Non-pigmented ciliary epithelial cell (primary cell): ENCODE data around the gene RAP1A.
"Not testable (repeated sequence)": the region's sequence is repeated elsewhere in the genome, so short reads cannot be mapped to it uniquely, and the experiment has no call there.

Source experiments
- DNase-seq: peaks from one replicate; pipeline ENCODE4 v3.0.0-alpha.2; 2010; ENCODE audit warnings: low read depth

RAP1A gene

DNA sequence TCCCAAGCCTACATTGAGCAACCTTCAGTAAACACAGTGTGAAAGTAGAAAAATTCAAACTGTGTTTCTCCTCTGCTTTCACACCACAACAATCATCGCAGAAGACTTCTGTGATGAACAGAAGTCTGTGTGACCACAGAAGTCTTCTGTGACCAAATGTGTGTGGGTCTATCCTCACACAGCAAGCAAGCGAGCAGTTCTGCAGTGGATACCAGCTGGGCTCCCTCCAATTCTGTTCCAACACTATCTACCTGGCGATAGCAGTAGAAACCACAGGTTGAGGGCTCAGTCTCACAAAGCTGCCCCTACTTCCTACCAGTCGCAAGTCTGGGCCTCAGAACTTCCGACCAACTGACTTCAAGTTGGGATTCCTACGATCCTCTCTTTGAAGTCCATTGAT is 21.0 kb upstream of the RAP1A start:
- DNase-seq = no peak

DNA sequence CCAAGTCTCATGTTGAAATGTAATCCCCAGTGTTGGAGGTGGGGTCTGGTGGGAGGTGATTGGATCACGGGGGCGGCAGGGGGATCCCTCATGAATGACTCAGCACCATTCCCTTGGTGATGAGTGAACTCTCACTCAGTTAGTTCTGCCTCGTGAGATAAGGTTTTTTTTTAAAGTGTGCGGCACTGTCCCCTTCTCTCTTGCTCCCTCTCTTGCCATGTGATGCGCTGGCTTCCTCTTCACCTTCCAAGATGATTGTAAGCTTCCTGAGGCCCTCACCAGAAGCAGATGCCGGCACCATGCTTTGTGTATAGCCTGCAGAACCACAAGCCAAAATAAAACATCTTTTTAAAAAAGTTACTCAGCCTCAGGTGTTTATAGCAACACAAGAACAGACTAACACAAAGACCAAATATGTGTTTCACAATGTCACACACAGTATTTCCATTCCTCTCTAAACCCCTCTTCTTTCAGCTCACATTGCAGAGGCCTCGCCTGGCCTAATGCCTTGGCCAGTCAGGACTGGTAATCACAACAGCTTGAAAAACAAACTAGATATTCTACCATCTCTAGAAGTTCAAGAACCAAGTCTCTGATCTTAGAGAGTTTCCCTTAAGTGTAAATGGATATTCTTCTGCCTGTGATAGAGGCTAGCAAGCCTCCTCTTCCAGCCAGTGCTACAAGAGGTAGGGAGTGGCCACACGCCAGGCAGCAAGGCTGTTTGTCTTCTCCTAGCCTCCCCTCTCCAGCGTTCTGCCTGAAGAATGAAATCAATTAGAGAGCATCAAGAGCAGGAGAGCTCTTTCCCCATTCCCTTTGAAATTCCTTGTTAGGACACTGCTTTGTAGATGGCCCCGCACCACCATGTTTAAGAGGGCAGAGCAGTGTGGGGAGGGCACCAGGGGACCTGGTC is 19.6 kb upstream of the RAP1A start:
- DNase-seq = no peak

- DNase-seq = no peak
Observed at GRCh38 chr1:111600886-111601386, 18.7 kb upstream of the RAP1A start.

GRCh38 chr1:111602302-111602701 is 17.3 kb upstream of the RAP1A start:
- DNase-seq = no peak

DNA sequence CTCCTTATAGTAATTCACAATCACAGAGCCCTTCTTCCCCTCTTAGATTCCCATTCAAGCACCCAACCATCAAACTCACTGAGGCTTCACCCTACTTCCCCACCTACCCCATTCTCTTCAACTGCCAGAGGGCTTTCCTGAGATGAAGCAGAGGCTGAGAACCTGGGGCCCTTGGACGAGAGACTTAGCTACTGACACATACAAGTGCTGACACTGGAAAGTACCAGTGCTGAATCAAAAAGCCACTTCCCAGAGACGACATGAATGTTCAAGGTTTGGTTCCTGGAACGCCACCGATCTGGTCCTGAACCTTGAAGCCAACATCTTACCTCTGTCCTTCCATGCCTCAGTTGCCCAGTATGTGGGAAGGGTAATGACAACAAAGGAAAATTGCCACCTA is 16.6 kb upstream of the RAP1A start:
- no peak for DNase-seq

DNA sequence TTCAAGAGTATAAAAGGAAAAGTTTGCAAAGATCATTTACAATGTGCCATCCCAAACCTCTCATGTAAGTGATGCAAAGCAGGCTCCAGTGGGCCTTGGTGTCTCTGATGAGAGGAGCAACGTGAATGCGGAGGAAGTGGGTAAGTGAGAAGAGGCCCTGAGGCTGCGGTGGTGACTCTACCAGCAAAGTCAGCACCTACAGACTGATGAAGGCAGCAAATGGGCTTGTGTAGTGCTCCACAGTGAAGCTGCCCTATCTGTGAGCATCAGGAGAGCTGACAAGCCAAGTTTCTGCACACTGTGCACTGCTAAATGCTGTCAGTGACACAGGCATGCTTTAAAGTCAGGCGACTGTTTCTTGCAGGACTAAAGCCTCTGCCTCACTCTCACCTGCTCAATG is 15.6 kb upstream of the RAP1A start:
- DNase-seq = no peak

DNA sequence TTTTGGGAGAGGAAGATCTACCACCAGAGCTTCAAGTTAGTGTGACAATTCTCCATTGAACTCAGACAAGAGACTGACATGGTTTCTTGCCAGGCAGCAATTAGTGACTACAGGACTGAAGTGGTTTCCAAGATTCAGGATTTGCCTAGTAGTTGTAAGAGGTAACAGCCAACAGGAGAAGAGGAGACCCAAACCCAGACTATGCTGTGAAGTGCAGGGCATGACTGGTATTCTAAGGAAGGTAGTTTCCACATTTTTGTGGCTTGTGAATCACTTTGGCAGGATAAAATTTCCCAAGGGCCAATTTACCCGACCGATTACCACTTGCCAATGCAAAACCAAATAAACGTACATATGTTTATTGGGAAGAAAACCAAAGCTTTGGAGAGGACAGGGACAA is 14.7 kb upstream of the RAP1A start:
- no peak for DNase-seq

- DNase-seq = no peak
Observed at GRCh38 chr1:111605576-111605975, 14.0 kb upstream of the RAP1A start.

DNA sequence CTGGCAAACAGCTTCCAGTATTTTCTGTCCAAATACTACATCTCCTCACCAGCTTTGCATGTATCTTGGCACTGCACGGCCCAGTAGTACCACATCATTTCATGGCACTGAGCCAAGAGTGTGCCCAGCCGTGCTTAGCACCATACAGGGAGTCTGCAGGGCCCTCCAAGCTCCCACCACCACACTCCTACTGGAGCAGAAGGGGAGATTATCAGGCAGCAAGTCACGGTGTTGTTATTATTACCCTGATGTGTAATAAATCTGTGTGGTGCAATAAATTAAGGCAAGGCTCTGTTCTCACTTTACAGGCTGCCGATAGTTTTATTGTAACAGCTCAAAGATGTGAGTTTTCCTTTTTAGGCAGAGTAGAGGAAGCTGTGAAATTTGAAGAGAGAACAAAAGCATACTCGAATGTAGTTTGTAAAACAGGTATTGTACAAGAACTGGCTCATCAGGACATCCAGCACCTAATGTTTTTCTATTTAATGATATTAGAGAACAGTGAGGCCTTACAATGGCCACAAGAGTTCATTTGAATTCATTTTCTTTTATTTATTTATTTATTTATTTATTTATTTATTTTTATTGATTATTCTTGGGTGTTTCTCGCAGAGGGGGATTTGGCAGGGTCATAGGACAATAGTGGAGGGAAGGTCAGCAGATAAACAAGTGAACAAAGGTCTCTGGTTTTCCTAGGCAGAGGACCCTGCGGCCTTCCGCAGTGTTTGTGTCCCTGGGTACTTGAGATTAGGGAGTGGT is 13.0 kb upstream of the RAP1A start:
- not testable (repeated sequence) for DNase-seq

DNA sequence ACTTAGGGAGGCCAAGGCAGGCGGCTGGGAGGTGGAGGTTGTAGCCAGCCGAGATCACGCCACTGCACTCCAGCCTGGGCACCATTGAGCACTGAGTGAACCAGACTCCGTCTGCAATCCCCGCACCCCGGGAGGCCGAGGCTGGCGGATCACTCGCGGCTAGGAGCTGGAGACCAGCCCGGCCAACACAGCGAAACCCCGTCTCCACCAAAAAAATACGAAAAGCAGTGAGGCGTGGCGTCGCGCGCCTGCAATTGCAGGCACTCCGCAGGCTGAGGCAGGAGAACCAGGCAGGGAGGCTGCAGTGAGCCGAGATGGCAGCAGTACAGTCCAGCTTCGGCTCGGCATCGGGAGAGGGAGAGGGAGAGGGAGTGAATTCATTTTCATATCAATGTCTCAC is 11.1 kb upstream of the RAP1A start:
- DNase-seq = not testable (repeated sequence)

- DNase-seq = no peak
Observed at GRCh38 chr1:111611986-111612385, 7.6 kb upstream of the RAP1A start.

- DNase-seq = no peak
Observed at GRCh38 chr1:111615870-111616715, 3.5 kb upstream of the RAP1A start.

DNA sequence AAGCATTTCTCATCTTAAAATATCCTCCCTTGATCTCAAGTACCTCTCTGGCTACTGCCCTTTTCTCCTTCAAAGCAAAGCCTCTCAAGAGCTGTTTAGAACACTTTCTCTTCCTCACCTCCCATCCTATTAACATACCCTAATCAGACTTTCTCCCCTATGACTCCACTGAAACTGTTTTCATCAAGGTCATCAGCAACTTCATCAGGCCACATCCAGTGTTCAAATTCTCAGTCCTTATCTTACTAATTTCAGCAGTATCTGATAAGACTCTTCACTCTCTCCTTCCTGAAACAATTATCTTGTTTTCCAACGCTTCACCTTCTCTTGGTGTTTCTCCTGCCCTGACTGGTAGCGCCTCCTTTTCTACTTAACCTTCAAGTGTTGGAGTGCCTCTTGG is 1.5 kb upstream of the RAP1A start:
- DNase-seq = no peak

DNA sequence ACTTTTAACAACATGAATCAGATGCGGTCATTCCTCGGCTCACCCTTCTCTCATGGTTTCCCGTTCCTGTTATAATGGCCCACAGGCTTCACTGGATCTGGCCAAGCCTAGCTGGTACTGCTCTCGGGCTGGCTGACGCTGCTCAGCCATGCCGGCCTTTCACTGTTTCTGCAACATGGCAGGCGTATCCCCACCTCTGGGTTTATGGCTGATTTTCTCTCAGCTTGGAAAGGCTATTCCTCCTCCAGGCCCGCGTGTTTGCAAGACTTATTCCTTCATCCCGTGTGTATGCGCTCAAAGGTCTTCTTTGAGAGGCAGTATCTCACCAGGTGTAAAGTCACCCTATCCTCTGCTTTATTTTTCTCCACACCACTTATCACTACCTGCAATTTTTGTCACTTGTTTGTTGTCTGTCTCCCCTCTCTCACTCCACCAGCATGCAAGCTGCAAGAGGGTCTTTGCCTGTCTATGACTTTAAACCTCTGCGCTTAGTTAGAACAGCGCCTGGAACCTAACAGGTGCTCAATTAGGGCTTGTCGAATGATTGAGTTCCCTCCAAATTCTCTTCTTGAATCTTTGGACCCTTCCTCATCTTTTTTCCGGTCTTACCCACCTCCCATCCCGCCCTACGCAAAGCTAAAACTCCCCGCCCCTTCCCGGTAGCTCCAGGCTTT is 491 bp upstream of the RAP1A start:
- DNase-seq = no peak

GRCh38 chr1:111620441-111620971 is 917 bp downstream of the RAP1A start:
- no peak for DNase-seq

GRCh38 chr1:111621050-111621449 is 1.5 kb downstream of the RAP1A start:
- no peak for DNase-seq

GRCh38 chr1:111622166-111622565 is 2.6 kb downstream of the RAP1A start:
- no peak for DNase-seq

GRCh38 chr1:111624382-111624781 is 4.8 kb downstream of the RAP1A start:
- no peak for DNase-seq

- DNase-seq = no peak
Observed at GRCh38 chr1:111625276-111625675, 5.7 kb downstream of the RAP1A start.

DNA sequence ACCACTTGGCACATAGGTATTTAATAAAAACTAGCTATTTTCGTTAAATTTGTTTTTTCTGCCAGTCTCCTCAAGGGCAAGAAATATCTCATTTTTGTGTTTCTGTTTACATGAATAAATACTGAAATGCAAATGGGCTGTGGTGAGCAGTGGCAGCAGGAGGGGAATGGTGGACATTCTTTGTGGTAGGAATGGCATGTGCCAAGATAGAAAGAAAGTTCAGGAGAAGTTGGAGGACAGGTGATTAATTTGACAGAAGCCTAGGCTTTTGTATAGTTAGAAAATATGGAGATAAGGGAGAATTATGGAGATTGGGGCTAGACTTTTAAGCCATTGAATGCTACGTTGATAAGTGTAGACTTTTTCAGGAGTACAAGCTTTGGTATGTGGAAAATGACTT is 8.6 kb downstream of the RAP1A start:
- DNase-seq = no peak

- DNase-seq = no peak
Observed at GRCh38 chr1:111629190-111629954, 9.8 kb downstream of the RAP1A start.
